22Rv1 (cell line): ENCODE results near the gene PPP2R5C.

Source experiments
- H3K27ac ChIP-seq: fragments of 450-650 bp; 2 replicates; pipeline ENCODE4 v1.5.1; 2017
- ZFX ChIP-seq: fragments of 450-650 bp; IDR thresholded peaks from 2 replicates; pipeline ENCODE4 v1.6.1; 2017; ENCODE audit warnings: antibody characterized with exemption, borderline replicate concordance
- TF ChIP-seq, protein P1 (sequence below): fragments of 450-650 bp; IDR thresholded peaks from 2 replicates; pipeline ENCODE4 v1.5.1; 2017; ENCODE audit warnings: mild to moderate bottlenecking

PPP2R5C gene

DNA sequence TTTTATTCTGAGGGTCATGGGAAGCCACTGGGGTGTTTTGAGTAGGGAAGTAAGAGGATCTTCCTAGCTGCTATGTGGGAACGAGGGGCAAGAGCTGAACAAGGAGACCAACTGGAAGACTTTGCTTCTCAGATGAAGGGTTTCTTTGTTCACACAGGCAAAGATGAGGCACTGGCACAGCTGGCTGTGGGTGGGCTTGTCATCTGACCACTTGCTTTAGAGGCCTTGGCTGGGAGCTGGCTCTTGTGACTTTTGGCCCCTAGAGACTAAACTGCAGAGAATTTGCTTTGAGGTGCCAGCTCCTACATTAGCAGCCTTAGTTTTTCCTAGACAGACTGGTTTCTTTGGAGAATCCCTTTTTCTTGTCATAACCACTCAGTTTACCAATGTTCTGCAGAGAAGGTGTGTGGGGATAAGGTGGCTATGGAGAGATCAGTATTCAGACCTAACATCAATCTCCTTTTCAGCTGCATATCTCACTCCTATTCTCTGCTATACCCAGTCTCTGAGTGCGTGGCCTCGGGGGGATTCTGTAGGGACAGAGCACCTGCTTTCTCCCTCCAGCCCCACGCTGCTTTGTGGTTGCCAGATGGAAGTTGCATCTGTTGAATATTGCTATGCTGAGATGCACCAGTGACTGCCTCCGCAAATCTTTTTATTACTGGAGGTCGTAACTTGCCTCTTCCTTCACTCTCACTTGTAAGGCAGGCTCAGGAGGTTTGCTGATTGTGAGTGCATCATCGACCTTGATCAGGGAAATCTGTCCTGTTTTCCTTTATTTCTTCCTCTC, 12.7 kb downstream of the PPP2R5C start:
- TF ChIP-seq, protein P1, sequence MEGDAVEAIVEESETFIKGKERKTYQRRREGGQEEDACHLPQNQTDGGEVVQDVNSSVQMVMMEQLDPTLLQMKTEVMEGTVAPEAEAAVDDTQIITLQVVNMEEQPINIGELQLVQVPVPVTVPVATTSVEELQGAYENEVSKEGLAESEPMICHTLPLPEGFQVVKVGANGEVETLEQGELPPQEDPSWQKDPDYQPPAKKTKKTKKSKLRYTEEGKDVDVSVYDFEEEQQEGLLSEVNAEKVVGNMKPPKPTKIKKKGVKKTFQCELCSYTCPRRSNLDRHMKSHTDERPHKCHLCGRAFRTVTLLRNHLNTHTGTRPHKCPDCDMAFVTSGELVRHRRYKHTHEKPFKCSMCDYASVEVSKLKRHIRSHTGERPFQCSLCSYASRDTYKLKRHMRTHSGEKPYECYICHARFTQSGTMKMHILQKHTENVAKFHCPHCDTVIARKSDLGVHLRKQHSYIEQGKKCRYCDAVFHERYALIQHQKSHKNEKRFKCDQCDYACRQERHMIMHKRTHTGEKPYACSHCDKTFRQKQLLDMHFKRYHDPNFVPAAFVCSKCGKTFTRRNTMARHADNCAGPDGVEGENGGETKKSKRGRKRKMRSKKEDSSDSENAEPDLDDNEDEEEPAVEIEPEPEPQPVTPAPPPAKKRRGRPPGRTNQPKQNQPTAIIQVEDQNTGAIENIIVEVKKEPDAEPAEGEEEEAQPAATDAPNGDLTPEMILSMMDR: no peak
- TF ChIP-seq ZFX: no peak
- no peak overlapping the region for H3K27ac ChIP-seq

DNA sequence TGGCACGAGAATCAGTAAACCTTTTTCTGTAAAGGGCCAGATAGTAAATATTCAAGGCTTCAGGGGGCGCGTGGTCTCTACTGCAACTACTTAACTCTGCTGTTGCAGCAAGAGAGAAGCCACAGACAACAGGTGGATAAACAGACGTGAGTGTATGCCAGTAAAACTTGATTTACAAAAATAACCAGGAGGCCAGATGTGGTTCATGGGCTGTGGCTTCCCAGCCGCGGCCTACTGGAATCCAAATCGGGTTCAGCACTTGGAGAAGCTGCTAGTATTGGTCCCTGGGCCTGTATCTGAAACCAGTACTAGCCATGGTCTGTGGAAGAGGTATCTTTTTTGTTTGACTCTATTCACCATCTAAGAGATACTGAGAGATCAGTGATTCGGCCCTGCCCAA, 13.3 kb downstream of the PPP2R5C start:
- no peak for TF ChIP-seq ZFX
- TF ChIP-seq, protein P1: no peak
- no peak overlapping the region for H3K27ac ChIP-seq

GRCh38 chr14:101775826-101776225, 14.3 kb downstream of the PPP2R5C start:
- TF ChIP-seq, protein P1: no peak
- no peak for TF ChIP-seq ZFX
- H3K27ac ChIP-seq: no peak overlapping the region

- H3K27ac ChIP-seq: no peak overlapping the region
Observed at GRCh38 chr14:101776344-101776743, 14.8 kb downstream of the PPP2R5C start.

DNA sequence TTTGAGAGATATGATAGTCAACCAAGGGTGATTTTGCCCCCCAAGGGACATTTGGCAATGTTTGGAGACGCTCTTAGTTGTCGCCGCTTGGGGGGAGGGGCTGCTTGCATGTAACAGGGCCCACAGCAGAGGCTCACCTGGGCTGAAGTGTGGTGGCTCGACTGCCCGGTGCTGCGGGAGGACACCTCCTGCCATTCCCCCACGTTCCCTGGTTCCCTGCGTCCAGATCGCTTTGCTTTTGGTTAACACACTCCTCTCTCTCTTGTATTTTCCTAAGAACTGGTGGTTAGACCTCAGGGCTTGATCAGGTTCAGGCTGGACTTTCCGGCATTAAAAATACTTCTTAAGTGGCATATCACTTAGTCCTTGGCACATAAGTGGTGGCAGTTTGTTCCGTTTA, 18.9 kb downstream of the PPP2R5C start:
- TF ChIP-seq ZFX: no peak
- TF ChIP-seq, protein P1: no peak
- H3K27ac ChIP-seq: no peak overlapping the region

More at GRCh38 chr14:101776344-101776743, 14.8 kb downstream of the PPP2R5C start:
- TF ChIP-seq ZFX: no peak
- TF ChIP-seq, protein P1: no peak

DNA sequence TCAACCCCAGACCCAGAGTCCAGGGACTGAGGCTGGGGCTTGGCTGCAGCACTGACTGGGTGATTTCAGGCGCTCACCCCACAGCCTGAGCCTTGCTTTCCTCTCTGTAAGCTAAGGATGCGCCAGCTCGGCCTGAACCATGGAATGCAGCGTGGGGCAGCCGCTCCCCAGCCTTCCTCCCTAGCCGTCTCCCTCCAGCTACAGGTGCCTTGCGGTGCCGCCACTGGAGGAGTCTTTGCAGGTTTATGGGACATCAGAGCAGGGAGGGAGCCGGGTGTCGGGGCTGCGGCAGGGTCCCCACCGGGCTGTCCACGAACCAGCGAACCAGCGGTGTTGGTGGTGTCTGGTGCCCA, 19.4 kb downstream of the PPP2R5C start:
- no peak overlapping the region for H3K27ac ChIP-seq
- TF ChIP-seq, protein P1: no peak
- TF ChIP-seq ZFX: no peak

DNA sequence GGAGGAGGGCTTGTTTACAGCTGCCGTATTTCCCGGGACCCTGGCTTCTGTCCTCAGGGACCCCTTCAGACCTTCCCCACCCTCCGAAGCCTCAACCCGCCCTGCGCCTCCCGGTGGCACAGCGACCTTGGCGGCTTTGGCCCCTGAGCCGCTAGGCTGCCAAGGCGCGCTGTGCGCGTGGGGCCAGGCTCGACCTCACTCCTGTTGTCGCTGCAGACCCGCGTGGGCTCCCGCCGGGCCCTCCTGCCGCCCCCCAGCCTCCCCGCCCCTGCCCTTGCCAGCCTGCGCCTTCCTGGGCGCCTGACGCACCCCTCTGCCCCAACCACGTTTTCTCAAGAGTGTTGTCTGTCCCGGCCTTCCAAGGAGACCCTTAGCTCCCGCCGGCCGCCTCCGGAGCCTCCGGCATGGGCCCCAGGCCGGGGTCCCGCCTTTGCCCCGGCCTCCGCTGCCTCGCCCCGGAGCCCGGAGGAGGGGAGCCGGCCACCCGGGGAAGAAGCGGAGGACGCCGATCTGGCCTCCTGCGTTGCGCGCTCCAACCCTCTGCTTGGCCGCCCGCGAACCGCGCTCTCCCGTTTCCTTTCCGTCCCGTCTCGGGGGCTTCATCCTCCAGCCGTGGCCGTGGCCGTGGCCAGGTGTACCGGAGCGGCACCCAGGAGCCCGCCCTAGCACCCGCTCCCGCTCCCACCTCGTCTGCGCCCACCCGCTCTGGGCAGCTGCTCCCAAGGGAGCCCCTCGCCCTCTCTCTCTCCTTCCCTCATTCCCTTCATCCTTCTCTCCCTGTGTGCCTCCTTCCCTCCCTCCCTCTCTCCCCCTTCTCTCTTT, 19.9 kb downstream of the PPP2R5C start:
- H3K27ac ChIP-seq: no peak overlapping the region
- no peak for TF ChIP-seq ZFX
- TF ChIP-seq, protein P1: no peak
